Loucy (cell line): ENCODE measurements around the gene RBKS.
A peak's percentile ranks its signal among the peaks of the same experiment; 100 is the strongest.

ENCODE experiments used
- H2AFZ ChIP-seq: fragments of 200-600 bp; sonication (generic); 2 replicates; pipeline ENCODE4 v1.6.0; 2016; ENCODE audit warnings: antibody characterized with exemption, mild to moderate bottlenecking, low read length, moderate library complexity
- H3F3A ChIP-seq: fragments of 200-600 bp; 2 replicates; pipeline ENCODE4 v1.6.0; 2016; ENCODE audit warnings: antibody characterized with exemption, low read depth, mild to moderate bottlenecking
- H3K27me3 ChIP-seq: fragments of 200-600 bp; sonication (generic); 2 replicates; pipeline ENCODE4 v1.6.1; 2014; ENCODE audit warnings: low read length, mild to moderate bottlenecking; ENCODE audit not compliant: insufficient read depth, poor library complexity, severe bottlenecking
- H3K36me3 ChIP-seq: fragments of 200-600 bp; sonication (generic); 2 replicates; pipeline ENCODE4 v1.6.1; 2016; ENCODE audit warnings: low read length; ENCODE audit not compliant: insufficient read depth
- H3K4me1 ChIP-seq: fragments of 200-600 bp; sonication (generic); 2 replicates; pipeline ENCODE4 v1.5.1; 2014; ENCODE audit warnings: low read length, mild to moderate bottlenecking; ENCODE audit not compliant: insufficient read depth, poor library complexity, severe bottlenecking
- H3K4me2 ChIP-seq: fragments of 200-600 bp; sonication (generic); 2 replicates; pipeline ENCODE4 v1.6.0; 2014; ENCODE audit warnings: antibody characterized with exemption, low read length, low read depth, mild to moderate bottlenecking; ENCODE audit not compliant: poor library complexity, severe bottlenecking
- H3K4me3 ChIP-seq: fragments of 200-600 bp; sonication (generic); 2 replicates; pipeline ENCODE4 v1.5.1; 2014; ENCODE audit warnings: low read length, mild to moderate bottlenecking, mixed read lengths; ENCODE audit not compliant: poor library complexity, severe bottlenecking
- H3K79me2 ChIP-seq: fragments of 200-600 bp; sonication (generic); 2 replicates; pipeline ENCODE4 v1.6.1; 2014; ENCODE audit warnings: low read length; ENCODE audit not compliant: insufficient read depth
- H3K9ac ChIP-seq: fragments of 200-600 bp; sonication (generic); 2 replicates; pipeline ENCODE4 v1.6.0; 2014; ENCODE audit warnings: mild to moderate bottlenecking, low read depth, low read length, moderate library complexity; ENCODE audit not compliant: poor library complexity, severe bottlenecking
- H3K9me2 ChIP-seq: fragments of 200-600 bp; sonication (generic); replicated peaks from 2 replicates; pipeline ENCODE4 v1.6.1; 2016; ENCODE audit warnings: low read depth, low read length, mixed read lengths
- H3K9me3 ChIP-seq: fragments of 200-600 bp; sonication (generic); 2 replicates; pipeline ENCODE4 v1.6.1; 2014; ENCODE audit warnings: mild to moderate bottlenecking, antibody characterized with exemption, low read length, low read depth; ENCODE audit not compliant: insufficient read depth
- H4K20me1 ChIP-seq: fragments of 200-600 bp; sonication (generic); 2 replicates; pipeline ENCODE4 v1.6.0; 2014; ENCODE audit warnings: antibody characterized with exemption, low read length, mild to moderate bottlenecking; ENCODE audit not compliant: insufficient read depth, poor library complexity, severe bottlenecking
- CTCF ChIP-seq: fragments of 200-600 bp; sonication (generic); conservative IDR thresholded peaks from 2 replicates; pipeline ENCODE4 v1.5.1; 2014; ENCODE audit warnings: mild to moderate bottlenecking, antibody characterized with exemption, low read length
- EZH2phosphoT487 ChIP-seq: fragments of 200-600 bp; IDR thresholded peaks from 2 replicates; pipeline ENCODE4 v1.6.1; 2018; ENCODE audit warnings: antibody characterized with exemption, mild to moderate bottlenecking, moderate library complexity, borderline replicate concordance

Gene RBKS

GRCh38 chr2:27808984-27809383 lies 81.2 kb downstream of the RBKS start:
- no peaks in the 10 kb centered on the region for H4K20me1 ChIP-seq
- H3K36me3 ChIP-seq = no peaks in the 10 kb centered on the region
- no peak overlapping the region for H3K4me3 ChIP-seq
- TF ChIP-seq CTCF (no peak), EZH2phosphoT487 (no peak)
- H3K27me3 ChIP-seq = no peaks in the 10 kb centered on the region
- H3K9me2 ChIP-seq = no peaks in the 10 kb centered on the region
- H3K4me2 ChIP-seq = no peak overlapping the region
- H3K9ac ChIP-seq = no peak overlapping the region
- H3K9me3 ChIP-seq = no peaks in the 10 kb centered on the region
- H2AFZ ChIP-seq = no peak overlapping the region
- H3K4me1 ChIP-seq = no peaks in the 10 kb centered on the region
- no peaks in the 10 kb centered on the region for H3F3A ChIP-seq
- H3K79me2 ChIP-seq = no peaks in the 10 kb centered on the region

GRCh38 chr2:27808418-27808817 lies 81.8 kb downstream of the RBKS start:
- Histone ChIP-seq H3K79me2 (no peaks in the 10 kb centered on the region), H2AFZ (no peak overlapping the region), H3K4me1 (no peaks in the 10 kb centered on the region), H3K4me3 (no peak overlapping the region), H3K27me3 (no peaks in the 10 kb centered on the region), H3F3A (no peaks in the 10 kb centered on the region), H4K20me1 (no peaks in the 10 kb centered on the region), H3K9me2 (no peaks in the 10 kb centered on the region), H3K9ac (no peak overlapping the region), H3K4me2 (no peak overlapping the region), H3K36me3 (no peaks in the 10 kb centered on the region), H3K9me3 (no peaks in the 10 kb centered on the region)
- TF ChIP-seq EZH2phosphoT487 (no peak), CTCF (no peak)

- Histone ChIP-seq H3K4me2 (no peak overlapping the region), H3K9me3 (no peaks in the 10 kb centered on the region), H3K9me2 (no peaks in the 10 kb centered on the region), H2AFZ (no peak overlapping the region), H4K20me1 (no peaks in the 10 kb centered on the region), H3F3A (no peaks in the 10 kb centered on the region), H3K4me1 (no peaks in the 10 kb centered on the region), H3K36me3 (no peaks in the 10 kb centered on the region), H3K4me3 (no peak overlapping the region), H3K27me3 (no peaks in the 10 kb centered on the region), H3K79me2 (no peaks in the 10 kb centered on the region), H3K9ac (no peak overlapping the region)
- TF ChIP-seq EZH2phosphoT487 (no peak), CTCF (peak; percentile 70)
Observed at GRCh38 chr2:27807476-27807875, 82.7 kb downstream of the RBKS start.
